HG03575 (cell line): ENCODE measurements around the gene RGSL1.

Experiments
- ATAC-seq: cut with Tn5 transposase; IDR thresholded peaks from one replicate; pipeline ENCODE4 v1.9.1; 2021; ENCODE audit not compliant: unreplicated experiment, insufficient number of reproducible peaks, low FRiP score; ENCODE audit errors: extremely low read depth

RGSL1 gene

DNA sequence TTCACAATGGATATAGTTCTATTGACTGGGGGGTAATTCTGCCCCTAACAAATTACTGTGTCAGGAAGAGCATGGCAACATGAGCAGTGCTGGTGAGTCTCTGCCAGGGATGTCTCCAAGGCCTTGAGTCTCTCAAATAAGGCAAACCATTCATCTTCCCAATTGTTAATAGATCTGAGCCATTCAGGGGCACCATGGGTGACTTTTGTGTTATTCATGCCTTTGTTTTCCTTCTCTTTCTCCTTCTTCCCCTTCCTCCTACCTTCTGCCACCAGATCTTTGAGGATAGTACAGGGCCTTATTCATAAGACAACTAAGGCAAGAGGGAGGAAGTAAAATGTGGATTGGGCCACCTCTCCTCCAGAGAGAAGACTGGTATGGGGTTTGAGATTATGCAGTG lies at the start of gene RGSL1:
Gene RGSL1, plus strand, starts transcription at position 60 of the 400 bp plus-strand sequence. Its CDS starts 20 bp downstream, at position 80.
- no peak for ATAC-seq

DNA sequence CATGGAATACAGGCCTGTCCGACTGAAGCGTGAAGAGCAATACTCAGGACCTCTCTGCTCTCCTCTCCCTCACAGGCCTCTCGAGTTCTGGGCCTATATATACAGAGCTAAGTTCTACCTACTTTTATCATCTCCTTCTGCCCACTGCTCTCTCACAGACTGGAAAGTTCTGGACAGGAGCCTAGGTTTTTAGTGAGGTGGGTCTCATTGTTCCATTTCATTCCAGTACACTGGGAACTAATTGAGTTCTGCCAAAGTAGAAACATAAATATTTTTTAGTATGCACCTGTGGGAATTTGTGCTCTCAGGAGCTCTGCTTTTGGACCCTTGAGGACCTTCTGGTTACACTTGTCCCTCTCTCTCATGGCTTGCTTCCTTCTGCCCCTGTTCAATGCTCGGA lies 49.4 kb upstream of the RGSL1 start, which contains the start of gene TEDDM1:
Gene TEDDM1, minus strand, starts transcription at position 101 of the 400 bp plus-strand sequence. CDS start 182 bp downstream, outside the sequence.
- no peak for ATAC-seq

DNA sequence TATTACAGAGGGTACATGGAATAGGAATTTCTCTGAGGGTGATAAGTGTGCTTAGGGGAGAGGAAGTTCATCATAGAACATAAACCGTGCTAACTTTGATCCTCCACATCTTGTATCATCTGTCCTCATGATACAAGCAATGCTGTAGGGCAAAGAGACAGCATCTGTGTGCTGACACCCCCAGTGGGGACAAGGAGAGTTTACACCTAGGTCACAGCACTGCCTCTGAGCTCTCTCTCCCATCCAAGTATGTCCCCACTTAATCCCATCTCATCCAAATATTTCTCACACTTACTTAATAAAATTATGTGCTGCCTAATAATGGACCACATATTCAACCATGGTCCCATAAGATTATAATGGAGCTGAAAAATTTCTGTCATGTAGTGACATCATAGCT lies 45.2 kb upstream of the RGSL1 start:
- no peak for ATAC-seq

DNA sequence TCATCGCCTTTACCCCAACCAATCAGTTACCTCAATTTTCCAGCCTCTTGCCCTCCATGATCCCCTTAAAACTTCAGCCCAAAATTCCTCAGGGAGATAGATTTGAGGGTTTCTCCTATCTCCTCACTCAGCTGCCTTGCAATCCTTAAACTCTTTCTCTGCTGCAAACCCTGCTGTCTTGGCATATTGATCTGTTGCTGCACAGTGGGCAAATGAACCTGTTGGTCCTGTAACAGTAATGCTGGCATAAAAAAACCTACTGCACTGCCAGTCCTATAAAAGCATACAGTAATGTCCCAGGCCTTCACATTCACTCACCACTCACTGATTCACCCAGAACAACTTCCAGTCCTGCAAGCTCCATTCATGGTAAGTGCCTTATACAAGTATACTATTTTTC lies 44.4 kb upstream of the RGSL1 start:
- ATAC-seq, result no peak

DNA sequence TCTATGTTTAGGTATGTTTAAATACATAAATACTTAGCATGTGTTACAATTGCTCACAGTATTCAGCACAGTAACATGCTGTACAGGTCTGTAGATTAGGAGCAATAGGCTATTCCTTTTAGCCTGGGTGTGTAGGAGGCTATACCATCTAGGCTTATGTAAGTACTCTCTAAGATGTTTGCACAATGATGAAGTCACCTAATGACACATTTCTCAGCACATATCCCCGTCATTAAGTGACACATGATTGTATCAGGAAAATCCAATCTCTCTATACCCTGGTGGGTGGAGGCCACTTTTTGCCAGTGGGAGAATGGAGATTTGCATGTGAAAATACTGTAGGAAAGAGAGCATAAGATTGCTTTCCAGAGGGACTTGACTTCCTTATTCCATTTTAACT lies 43.9 kb upstream of the RGSL1 start:
- ATAC-seq, result no peak

DNA sequence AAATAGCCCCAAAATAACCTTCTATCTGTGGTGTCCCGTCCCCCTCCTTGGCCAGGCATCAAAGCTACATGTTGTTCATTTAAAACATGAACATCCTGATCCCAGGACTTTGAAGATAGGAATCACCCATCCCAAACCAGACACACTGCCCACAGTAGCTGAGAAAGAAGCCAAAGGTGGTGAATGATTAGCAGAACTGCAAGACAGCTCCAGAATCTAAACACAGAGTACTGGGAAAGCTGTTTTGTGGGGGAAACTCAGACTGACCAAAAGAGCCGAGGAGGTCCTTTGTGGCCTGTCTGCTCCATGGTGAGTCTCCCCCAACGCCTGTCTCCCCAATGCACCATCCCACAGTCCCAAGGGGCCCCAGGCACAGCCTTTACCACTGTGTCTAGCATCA lies 42.2 kb upstream of the RGSL1 start:
- ATAC-seq, result no peak

DNA sequence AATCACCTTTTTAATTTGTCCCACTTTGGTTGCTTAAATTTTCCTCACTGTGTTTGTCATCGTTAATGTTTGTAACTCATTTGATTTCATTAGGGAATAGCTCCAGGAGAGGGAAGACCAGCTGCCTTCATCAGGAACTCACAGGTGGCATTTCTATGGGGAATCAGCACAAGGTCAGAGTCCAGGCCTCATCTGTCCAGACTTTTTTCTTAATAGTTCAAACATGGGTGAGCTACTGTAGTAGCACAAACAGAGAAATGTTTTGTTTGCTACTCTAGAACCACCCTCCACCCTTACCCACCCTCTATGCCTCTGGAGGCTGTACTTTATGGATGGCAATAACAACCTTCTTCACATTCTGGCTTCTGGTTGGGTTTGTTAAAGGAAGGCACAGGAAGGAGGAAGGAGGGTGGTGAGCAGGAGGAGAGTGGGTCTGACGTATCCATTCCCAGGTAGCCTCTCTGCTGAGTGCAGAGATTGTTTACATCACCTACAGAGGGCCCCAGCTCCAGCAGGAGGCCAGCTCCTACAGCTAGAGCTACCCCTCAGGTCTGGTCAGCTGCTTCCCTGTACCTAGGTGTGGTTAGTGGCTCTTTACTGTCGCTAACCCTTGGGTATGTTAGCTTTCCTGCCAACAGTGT lies 41.4 kb upstream of the RGSL1 start:
- ATAC-seq, result no peak

DNA sequence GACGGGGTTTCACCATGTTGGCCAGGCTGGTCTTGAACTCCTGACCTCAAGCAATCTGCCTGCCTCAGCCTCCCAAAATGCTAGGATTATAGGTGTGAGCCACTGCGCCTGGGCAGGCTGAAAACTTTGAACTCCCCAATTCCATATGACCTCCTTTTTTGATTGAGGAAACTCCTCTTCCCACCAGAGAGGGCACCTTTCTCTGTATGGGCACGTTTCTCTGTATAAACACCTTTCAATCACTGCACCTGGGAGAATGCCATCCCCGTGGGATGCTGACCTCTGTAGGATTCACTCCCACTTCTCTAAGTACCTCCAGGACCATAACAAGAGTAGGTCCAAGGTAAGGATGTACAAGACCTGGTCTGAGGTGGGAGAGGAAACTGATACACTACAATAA lies 39.8 kb upstream of the RGSL1 start:
- no peak for ATAC-seq

DNA sequence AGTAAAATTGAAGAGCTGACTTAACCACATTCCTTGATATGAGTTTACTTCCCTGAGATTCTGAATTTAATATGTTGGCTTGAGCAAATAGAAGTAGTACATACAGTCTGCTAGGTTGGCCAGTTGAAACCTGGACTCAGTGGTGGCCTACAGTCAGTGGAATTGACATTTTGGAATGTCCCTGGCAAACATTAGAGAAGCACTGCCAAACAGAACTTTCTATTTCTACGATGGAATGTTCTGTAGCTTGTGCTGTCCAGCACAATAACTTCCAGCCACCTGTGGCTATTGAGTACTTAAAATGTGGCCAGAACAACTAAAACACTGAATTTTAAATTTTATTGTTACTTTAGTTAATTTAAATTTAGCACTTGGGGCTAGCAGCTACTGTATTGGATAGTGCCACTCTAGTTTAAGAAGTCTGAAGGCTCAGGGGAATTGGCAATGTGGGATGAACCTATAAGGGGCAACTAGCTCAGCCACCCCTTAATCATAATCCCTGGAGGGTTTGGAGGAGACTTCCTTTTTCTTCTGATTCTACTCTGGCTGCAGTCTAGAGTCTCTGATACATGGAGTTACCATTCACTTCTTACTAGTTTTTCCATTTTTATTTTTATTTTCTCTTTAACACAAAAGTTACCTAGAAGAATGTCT lies 39.2 kb upstream of the RGSL1 start:
- ATAC-seq, result no peak

DNA sequence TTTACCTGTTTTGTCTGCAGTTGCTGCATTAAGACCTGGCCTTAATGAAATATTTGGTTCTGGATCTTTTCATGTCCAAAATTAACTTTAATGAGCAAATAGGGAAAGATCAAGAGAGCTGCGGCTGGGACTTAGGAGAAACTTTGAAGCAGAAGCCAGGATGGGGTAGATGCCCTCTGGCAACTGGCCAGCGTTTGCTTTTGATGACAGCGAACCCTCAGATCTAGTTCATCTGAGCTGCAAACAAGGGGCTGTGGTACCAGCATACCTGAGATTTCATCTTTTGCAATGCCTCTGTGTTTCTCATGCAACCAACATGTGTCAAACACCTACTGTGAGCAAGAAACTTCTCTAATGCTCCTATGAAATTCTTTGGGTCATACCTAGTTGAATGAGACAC lies 36.5 kb upstream of the RGSL1 start:
- ATAC-seq, result no peak

DNA sequence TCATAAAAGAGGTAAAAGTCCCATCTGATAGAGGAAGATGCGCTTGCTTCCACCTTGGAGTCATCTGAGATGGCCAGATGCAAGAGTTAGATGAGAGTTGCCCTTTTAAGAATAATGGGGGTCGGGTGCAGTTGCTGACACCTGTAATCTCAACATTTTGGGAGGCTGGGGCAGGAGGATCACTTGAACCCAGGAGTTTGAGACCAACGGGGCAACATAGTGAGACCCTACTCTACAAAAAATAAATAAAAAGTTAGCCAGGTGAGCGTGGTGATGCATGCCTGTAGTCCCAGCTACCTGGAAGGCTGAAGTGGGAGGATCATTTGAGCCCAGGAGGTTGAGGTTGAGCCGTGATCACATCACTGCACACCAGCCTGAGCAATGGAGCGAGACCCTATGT lies 36.0 kb upstream of the RGSL1 start:
- no peak for ATAC-seq

DNA sequence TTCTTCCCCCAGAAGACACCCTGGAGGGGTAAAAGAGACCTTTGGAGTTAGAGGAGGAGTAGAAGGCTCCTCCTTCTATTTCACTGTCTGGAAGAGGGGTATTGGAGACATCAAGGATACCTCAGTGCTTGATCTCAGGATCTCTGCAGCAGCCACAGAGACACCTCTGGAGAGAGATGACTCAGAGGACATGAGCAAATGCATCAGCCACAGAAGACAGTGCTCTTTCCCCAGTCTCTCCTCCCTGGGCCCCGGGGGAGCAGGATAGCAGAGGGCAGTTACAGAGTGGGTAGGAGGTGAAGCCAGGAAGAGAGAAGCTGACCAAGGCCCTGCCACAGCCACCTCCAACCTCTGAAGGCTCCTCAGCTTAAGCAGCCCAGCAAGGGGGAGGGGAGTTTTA lies 34.2 kb upstream of the RGSL1 start:
- no peak for ATAC-seq

DNA sequence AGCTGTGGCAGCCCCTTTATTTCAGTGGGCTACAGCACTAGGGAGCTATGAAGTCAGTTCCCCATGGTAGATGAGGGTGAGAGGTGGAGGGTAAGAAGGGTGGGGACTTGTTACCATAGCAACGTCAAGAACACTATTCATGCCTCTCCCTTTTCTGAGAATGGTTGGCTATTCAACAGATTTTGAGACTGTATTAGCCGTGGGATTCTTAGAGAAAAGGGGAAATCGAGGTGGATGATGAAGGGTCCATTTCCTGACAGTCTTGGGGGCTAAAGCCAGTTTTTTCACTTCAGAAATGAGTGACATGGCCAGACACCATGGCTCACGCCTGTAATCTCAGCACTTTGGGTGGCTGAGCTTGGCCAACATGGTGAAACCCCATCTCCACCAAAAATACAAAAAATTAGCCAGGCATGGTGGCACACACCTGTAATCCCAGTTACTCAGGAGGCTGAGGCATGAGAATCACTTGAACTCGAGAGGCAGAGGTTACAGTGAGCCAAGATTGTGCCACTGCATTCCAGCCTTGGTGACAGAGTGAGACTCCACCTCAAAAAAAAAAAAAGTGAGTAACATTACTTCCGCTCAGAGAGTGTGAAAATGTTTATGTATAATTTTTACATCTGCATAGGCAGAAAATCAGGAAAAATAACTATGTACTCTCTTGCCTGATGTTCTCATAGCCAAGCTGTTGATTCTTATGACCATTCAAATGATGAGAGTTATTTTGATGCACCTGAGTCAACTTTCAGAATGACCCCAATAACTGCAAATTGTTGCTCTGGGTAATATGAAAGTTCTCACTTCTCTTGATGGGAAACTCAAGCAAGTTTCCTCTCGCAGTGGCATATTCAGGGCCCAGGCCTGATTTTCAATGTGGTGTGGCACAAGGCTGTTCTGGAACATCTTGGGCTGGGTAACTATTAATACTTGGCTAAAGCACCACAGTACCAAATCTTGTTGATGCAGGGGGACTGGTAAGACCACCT lies 23.2 kb upstream of the RGSL1 start:
- peak; percentile 57 for ATAC-seq

DNA sequence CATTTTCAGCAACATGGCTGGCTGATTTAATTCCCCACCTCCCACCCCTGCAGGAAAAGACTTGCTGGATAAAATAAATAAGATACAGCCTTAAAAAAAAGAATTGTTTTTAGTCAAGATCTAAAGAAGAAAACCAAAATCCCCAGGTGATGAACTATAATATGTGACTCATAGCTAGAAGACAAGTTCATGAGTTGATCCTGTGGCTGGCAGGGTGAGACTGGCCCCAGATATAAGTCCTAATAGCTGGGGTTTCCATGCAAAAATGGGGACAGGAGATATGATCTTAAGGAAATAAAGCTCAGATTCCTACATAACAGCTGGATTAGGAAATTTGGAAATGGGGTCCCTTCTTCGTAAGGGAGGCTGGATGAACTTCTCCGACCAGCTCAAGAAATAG lies 21.9 kb upstream of the RGSL1 start:
- no peak for ATAC-seq

DNA sequence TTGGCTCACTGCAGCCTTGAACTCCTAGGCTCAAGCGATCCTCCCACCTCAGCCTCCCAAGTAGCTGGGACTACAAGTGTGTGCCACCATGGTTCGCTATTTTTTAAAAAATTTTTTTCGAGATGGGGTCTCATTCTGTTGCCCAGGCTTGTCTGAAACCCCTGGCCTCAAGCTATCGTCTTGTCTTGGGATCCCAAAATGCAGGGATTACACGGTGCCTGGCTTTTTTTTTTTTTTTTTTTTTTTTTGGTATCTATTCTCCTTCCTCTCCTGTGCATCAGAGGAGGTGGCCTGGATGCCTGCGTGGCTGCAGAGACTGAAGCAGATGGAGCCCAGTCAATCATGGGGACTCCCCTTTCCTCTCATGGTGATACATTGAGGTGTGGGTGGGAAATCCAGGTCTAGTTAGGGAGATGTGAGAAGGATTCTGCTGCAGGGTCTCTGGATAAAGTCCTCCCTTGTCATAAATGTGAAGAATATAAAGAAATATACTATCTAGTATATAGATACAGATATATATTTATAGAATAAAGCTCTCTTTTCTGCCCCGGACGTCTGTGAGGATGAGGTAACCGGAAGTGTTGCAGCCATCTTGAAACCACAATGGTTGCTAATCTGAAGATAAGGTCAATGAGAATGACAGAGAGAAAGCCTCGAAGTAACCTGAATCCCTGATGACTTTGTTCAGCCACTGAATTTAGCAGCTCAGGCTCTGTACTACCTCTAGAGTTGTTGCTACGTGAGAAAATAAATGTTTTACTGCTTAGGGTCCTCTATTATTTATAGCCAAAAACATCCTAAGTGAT lies 19.5 kb upstream of the RGSL1 start:
- ATAC-seq, result no peak

DNA sequence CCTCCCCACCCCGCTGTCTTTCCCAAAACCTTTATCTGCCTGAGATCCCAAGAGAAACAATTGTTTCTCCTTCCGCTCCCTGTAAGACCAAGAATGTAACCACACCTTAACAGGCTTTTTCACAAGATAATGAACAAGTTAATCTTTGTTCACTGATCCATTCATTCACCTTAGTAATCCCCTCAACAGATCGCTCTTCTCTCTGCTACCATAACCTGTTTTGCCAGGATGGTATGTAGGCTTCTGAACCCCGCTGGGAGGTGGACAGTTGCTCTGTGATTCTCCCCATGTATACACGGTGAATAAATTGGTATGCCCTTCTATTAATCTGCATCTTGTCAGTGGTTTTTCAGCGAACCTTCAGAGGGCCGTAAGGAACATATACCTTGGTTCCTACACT lies 18.7 kb upstream of the RGSL1 start:
- ATAC-seq, result no peak

DNA sequence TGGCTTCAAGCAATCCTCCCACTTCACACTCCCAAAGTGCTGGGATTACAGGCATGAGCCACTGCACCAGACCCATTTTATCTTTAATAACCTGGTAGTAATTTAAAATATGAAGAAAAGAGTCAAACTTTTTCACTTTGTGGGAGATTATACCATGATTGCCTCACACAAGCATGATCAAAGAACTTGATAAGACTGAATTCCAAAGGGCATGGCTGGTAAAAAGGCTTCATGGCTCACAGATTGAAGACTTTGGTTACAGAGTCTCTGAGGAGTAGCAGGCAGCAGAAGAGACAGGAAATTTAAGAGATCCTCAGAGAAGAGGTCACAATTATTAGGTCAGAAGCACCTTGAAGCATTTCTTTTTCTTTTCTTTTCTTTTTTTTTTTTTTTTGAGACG lies 16.4 kb upstream of the RGSL1 start:
- ATAC-seq, result no peak

DNA sequence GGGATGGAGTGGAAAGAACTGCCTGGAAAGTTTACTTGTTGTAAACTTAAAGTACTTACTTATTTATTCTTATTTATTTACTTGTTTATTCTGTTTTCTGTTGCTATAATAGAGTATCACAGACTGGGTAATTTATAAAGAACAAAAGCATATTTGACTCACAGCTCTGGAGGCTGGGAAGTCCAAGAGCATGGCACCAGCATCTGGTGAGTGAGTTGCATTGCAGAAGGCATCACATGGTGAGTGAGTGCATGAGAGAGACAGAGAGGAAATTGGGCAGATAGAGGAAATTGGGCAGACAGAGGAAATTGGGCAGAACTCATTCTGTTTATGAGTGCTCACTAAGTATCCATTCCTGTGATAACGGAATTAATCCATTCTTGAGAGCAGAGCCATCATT lies 11.6 kb upstream of the RGSL1 start:
- no peak for ATAC-seq

DNA sequence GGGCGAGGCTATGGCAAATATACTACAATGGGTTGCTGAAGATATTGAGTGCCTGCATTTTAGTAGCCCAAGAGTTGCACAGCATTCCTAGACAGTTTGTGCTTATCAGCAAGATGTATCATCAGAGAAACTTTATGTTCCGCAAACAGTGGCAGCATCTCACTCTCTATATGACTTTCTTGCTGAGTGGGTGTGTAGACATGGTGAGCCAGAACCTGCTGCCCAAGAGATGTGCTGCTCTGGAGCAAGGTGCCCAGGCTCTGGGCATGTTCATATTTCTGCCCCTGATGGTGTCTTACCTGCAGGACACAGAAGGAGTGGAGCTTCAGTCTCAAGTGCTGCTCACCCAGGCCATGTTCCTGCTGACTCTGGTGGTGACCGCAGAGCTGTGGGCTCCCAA lies 8.2 kb upstream of the RGSL1 start:
- no peak for ATAC-seq
